T-cell (primary cell): Measurements from ENCODE around the gene MGST2. TPM values are rescaled to one million over a fixed set of nuclear protein-coding genes. Genes with fewer than 3 reads are reported as not detected.

Experiments used
- ATAC-seq, 4 experiments: fragments of 200-7000 bp in 3 of 4; fragments of 150-1000 bp in 1 of 4; cut with Tn5 transposase; replicated peaks in 1 of 4; 1 replicate in 3 of 4; 2 replicates in 1 of 4; pipeline ENCODE4 v1.10.0; 2021; ENCODE audit warnings: moderate library complexity in 3 of 4, mild to moderate bottlenecking in 2 of 4, moderate number of reproducible peaks in 1 of 4
- CTCF ChIA-PET, 2 donors: fragments of 300-600 bp; sonication (Branson Sonifier 250); formaldehyde crosslinking; loops; one replicate each; lab custom pipeline; 2022; ENCODE audit warnings: antibody characterized with exemption in 2 of 2; lab: Charles Lee
- POLR2A ChIA-PET, 2 donors: fragments of 300-600 bp; sonication (Branson Sonifier 250); formaldehyde crosslinking; loops; one replicate each; lab custom pipeline; 2022; ENCODE audit warnings: antibody characterized with exemption in 2 of 2; lab: Charles Lee
- DNase-seq, 35 experiments: peaks; one replicate each; pipeline versions ENCODE4 v3.0.0 to v3.0.0-alpha.2; 2013 to 2023
- H3K27ac ChIP-seq: one replicate; pipeline ENCODE4 v1.5.1; 2013; ENCODE audit warnings: low read length
- H3K27me3 ChIP-seq, 2 experiments: replicated peaks in 1 of 2; 1 replicate in 1 of 2; 2 replicates in 1 of 2; pipeline versions ENCODE4 v1.6.1 to v1.7.0; 2013; ENCODE audit warnings: low read length in 1 of 2, mixed read lengths in 1 of 2; ENCODE audit not compliant: control insufficient read depth in 2 of 2, insufficient read depth in 2 of 2; ENCODE audit errors: extremely low read depth in 1 of 2
- H3K36me3 ChIP-seq, 2 donors: 1 replicate in 1 of 2; 2 replicates in 1 of 2; pipeline versions ENCODE4 v1.6.1 to v1.7.0; 2013; ENCODE audit warnings: low read length in 1 of 2; ENCODE audit not compliant: control insufficient read depth in 2 of 2, insufficient read depth in 1 of 2; ENCODE audit errors: extremely low read depth in 1 of 2
- H3K4me1 ChIP-seq, 2 experiments: 1 replicate in 1 of 2; 2 replicates in 1 of 2; pipeline versions ENCODE4 v1.6.1 to v1.7.0; 2013; ENCODE audit warnings: low read length in 2 of 2, mixed read lengths in 1 of 2; ENCODE audit not compliant: insufficient read depth in 2 of 2, control insufficient read depth in 1 of 2; ENCODE audit errors: extremely low read depth in 1 of 2
- H3K4me3 ChIP-seq, 2 donors: 1 replicate in 1 of 2; 2 replicates in 1 of 2; pipeline versions ENCODE4 v1.5.1 to v1.7.0; 2013; ENCODE audit warnings: mild to moderate bottlenecking in 2 of 2, low read length in 1 of 2, moderate library complexity in 1 of 2; ENCODE audit not compliant: control insufficient read depth in 1 of 2; ENCODE audit errors: extremely low read depth in 1 of 2
- H3K9me3 ChIP-seq: 2 replicates; pipeline ENCODE4 v1.7.0; 2013
- H3K27ac Mint-ChIP-seq, 2 donors: one replicate each; pipeline ENCODE4 v1.8.0; 2020 to 2021; ENCODE audit warnings: mild to moderate bottlenecking in 2 of 2, mixed read lengths in 2 of 2
- H3K27me3 Mint-ChIP-seq, 2 donors: one replicate each; pipeline ENCODE4 v1.8.0; 2021 to 2022; ENCODE audit warnings: mixed read lengths in 2 of 2
- H3K36me3 Mint-ChIP-seq: one replicate; pipeline ENCODE4 v1.8.0; 2021; ENCODE audit warnings: mixed read lengths
- H3K4me1 Mint-ChIP-seq, 3 donors: one replicate each; pipeline ENCODE4 v1.8.0; 2020 to 2022; ENCODE audit warnings: mixed read lengths in 3 of 3, mild to moderate bottlenecking in 1 of 3
- H3K4me3 Mint-ChIP-seq, 3 donors: one replicate each; pipeline ENCODE4 v1.8.0; 2020 to 2022; ENCODE audit warnings: mild to moderate bottlenecking in 3 of 3, mixed read lengths in 3 of 3, moderate library complexity in 3 of 3
- H3K9me3 Mint-ChIP-seq, 3 donors: one replicate each; pipeline ENCODE4 v1.8.0; 2020 to 2022; ENCODE audit warnings: mixed read lengths in 3 of 3
- WGBS: methylation state at CpG from one replicate; pipeline ENCODE4 v1.1.5; 2013; ENCODE audit warnings: missing lambda C conversion rate; ENCODE audit not compliant: insufficient coverage; 5-methylcytosine and 5-hydroxymethylcytosine counted together
- total RNA-seq, 35 experiments: library from RNA in 6 of 35; stranded (reverse) in 6 of 35; fragments of 120-200 nt in 1 of 35; gene quantifications; one replicate each; pipeline versions ENCODE4 v1.2.1 to v1.2.4 and lab custom pipeline; 2013 to 2026

Gene MGST2
- total RNA-seq, 5 donors from 2014 or later (not counting 1 experiment from before 2014, with no cell fraction given) = 1.9 to 6.2 (median 3.1) TPM

DNA sequence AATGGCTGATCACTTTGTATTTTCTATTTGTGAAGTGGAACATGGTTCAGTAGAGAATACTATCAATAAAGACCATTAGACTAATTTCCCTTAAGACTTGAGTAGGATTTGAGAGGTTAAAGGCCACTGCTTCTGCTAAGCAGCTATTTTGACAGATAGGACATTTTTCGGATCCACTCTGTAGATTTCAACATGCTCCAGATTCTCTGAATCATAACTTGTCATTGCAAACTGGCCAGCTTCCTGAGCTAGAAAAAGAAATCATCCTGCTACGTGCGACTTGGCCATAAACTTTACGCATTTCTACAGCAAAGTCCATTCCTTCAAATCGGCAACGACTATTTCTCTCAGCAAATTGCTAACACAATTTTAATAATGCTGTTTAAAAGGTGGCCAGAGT is 55.2 kb downstream of the MGST2 start:
- H3K27ac ChIP-seq = no peak overlapping the region
- no peaks in the 10 kb centered on the region for H3K4me1 ChIP-seq
- Mint-ChIP-seq H3K4me1 (no peaks in the 10 kb centered on the region), H3K36me3 (peaks cover 13% of the 10 kb centered on the region), H3K27me3 (no peaks in the 10 kb centered on the region), H3K4me3 (no peak overlapping the region), H3K9me3 (no peaks in the 10 kb centered on the region), H3K27ac (no peak overlapping the region)
- H3K9me3 ChIP-seq = no peaks in the 10 kb centered on the region
- peaks cover 2 to 3% of the 10 kb centered on the region in 2 donors for H3K36me3 ChIP-seq
- no peaks in the 10 kb centered on the region for H3K27me3 ChIP-seq
- POLR2A ChIA-PET = no interaction called here
- no peak for ATAC-seq
- no peak overlapping the region for H3K4me3 ChIP-seq
- no CpG with 5 or more reads among the region's 6 CpGs for WGBS
- CTCF ChIA-PET = no interaction called here
- DNase-seq = no peak

DNA sequence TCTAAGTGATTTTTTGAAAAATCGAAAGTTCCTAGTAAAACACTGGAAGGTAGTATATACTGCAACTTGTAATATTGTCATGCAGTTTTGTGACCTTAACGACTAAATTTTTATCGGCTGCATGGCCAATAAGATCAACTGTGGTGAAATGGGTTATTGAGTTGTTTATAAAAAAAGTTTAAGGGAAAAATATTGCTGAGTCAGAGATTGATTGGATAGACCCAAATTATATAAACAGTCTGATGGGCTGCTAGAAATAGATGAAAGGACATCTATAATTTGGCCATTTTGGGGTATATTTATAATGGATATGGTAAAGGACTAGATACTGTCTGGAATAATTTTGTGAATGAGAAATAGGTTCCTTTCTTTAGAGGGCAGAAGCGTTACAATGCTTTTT is 56.2 kb downstream of the MGST2 start:
- no peaks in the 10 kb centered on the region for H3K4me1 ChIP-seq
- Mint-ChIP-seq H3K27me3 (no peaks in the 10 kb centered on the region), H3K27ac (no peak overlapping the region), H3K4me1 (no peaks in the 10 kb centered on the region), H3K36me3 (peaks cover 13% of the 10 kb centered on the region), H3K9me3 (no peaks in the 10 kb centered on the region), H3K4me3 (no peak overlapping the region)
- peaks cover 2 to 3% of the 10 kb centered on the region in 2 donors for H3K36me3 ChIP-seq
- DNase-seq (no peak), ATAC-seq (no peak)
- no peaks in the 10 kb centered on the region for H3K27me3 ChIP-seq
- no peak overlapping the region for H3K27ac ChIP-seq
- H3K9me3 ChIP-seq = no peaks in the 10 kb centered on the region
- ChIA-PET POLR2A (no interaction called here), CTCF (no interaction called here)
- no peak overlapping the region for H3K4me3 ChIP-seq
- 100% methylated on average over 2 of the region's 4 CpGs for WGBS

DNA sequence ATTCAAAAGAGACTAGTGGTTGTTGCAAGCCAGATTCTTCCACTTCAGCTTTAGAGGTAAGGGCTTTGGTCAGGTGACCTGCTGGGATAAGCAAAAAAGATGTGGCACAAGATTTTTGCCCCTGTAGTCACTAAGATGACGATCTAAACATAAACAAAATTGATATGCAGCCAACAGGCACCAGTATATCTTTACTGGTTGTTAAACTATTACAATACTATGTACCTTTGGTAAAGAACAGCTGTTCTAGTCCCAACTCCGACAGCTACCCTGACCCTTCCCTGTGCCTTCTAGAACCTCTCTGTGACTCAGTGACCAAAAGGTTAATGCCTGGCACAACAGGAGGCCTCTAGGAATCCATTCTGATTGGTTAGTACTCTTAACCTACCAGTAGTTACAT is 59.6 kb downstream of the MGST2 start:
- H3K36me3 ChIP-seq = peaks cover 0 to 5% of the 10 kb centered on the region in 2 donors
- Mint-ChIP-seq H3K27me3 (no peaks in the 10 kb centered on the region), H3K4me3 (no peak overlapping the region), H3K36me3 (peaks cover 6% of the 10 kb centered on the region), H3K27ac (no peak overlapping the region), H3K9me3 (no peaks in the 10 kb centered on the region), H3K4me1 (no peaks in the 10 kb centered on the region)
- POLR2A ChIA-PET = interaction anchor here in 1 of 2 donors (0.6 kb wide), 1 partner anchor 120 kb away, joined by 5 read pairs; no protein-coding TSS in a partner anchor
- CTCF ChIA-PET = no interaction called here
- H3K4me1 ChIP-seq = no peaks in the 10 kb centered on the region
- H3K27me3 ChIP-seq = peaks cover 0 to 2% of the 10 kb centered on the region in 2 experiments
- no peaks in the 10 kb centered on the region for H3K9me3 ChIP-seq
- no peak overlapping the region for H3K4me3 ChIP-seq
- ATAC-seq (no peak), DNase-seq (no peak)
- H3K27ac ChIP-seq = no peak overlapping the region
- 67% methylated on average over 1 of the region's 2 CpGs for WGBS

DNA sequence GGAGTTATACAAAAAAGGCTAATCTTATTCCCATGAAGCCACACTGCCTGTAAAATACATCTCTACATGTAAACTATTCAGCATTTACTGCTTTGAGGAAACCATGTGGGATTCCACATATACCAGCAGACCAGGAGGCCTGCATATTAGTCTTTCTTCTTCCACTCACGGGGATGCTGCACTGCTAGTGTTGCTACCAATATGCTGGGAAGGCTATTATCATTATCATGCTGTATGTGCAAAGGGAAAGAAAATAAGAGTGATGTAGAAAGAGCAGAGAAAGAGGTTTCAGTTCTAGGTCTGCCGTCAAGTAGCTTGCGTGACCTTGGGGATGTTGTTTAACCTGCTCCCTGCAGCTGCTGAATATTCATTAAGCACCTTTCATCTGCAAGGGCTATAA is 61.0 kb downstream of the MGST2 start:
- Histone ChIP-seq H3K36me3 (peaks cover 0 to 5% of the 10 kb centered on the region in 2 donors), H3K27me3 (peaks cover 0 to 6% of the 10 kb centered on the region in 2 experiments), H3K4me1 (no peaks in the 10 kb centered on the region), H3K4me3 (no peak overlapping the region), H3K27ac (no peak overlapping the region), H3K9me3 (no peaks in the 10 kb centered on the region)
- DNase-seq (no peak), ATAC-seq (no peak)
- Mint-ChIP-seq H3K27me3 (peaks cover 0 to 3% of the 10 kb centered on the region in 2 donors), H3K9me3 (no peaks in the 10 kb centered on the region), H3K36me3 (peaks cover 6% of the 10 kb centered on the region), H3K4me3 (no peak overlapping the region), H3K4me1 (no peaks in the 10 kb centered on the region), H3K27ac (no peak overlapping the region)
- ChIA-PET CTCF (interaction anchor here in 1 of 2 donors (0.6 kb wide), 1 partner anchor 37 kb away, joined by 4 read pairs; no protein-coding TSS in a partner anchor), POLR2A (no interaction called here)
- 100% methylated on average over 1 of the region's 3 CpGs for WGBS

DNA sequence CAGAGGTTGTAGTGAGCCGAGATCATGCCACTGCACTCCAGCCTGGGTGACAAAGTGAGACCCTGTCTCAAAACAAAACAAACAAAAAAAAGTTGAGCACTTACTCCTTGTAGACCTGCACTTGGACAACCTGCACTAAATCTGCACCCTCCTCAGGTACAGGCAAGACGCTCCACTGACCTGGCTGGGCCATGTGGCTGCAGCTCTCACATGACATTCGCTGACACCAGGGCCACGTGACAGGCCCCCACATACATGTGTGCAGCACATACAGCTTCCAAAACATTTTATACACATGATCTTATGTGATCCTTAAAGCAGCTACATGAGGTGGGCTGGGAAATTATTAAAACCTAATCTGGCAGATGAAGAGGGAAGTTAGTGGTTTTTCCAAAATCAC is 62.5 kb downstream of the MGST2 start:
- Histone ChIP-seq H3K4me3 (no peak overlapping the region), H3K27me3 (peaks cover 0 to 7% of the 10 kb centered on the region in 2 experiments), H3K27ac (no peak overlapping the region), H3K9me3 (no peaks in the 10 kb centered on the region), H3K4me1 (no peaks in the 10 kb centered on the region), H3K36me3 (peaks cover 0 to 5% of the 10 kb centered on the region in 2 donors)
- H3K27me3 Mint-ChIP-seq = peaks cover 0 to 10% of the 10 kb centered on the region in 2 donors
- ATAC-seq (no peak), DNase-seq (no peak)
- H3K9me3 Mint-ChIP-seq = no peaks in the 10 kb centered on the region
- peaks cover 6% of the 10 kb centered on the region for H3K36me3 Mint-ChIP-seq
- 93% methylated on average over 4 of the region's 4 CpGs for WGBS
- CTCF ChIA-PET = no interaction called here
- H3K4me3 Mint-ChIP-seq = no peak overlapping the region
- H3K4me1 Mint-ChIP-seq = no peaks in the 10 kb centered on the region
- H3K27ac Mint-ChIP-seq = no peak overlapping the region
- POLR2A ChIA-PET = no interaction called here

DNA sequence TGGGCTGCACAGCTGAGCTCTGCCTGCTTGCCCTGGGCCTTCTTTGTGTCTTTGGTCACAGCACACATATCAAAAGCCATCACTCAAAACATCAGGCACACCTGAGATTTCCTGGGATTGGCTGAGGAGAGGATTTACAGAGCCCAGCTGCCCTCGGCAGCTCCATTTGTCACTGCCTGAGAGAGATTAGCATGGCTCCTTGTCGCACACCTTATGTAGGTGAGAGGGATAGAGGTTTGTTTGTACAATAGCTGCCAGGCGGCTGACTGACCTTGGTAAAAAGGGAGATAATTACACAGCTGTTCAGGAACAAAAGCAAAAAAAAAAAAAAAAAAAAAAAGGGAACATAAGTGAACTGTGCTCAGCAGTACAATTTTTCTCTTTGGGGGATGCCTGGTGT is 63.2 kb downstream of the MGST2 start:
- no peaks in the 10 kb centered on the region for H3K4me1 Mint-ChIP-seq
- Histone ChIP-seq H3K27ac (no peak overlapping the region), H3K9me3 (no peaks in the 10 kb centered on the region), H3K27me3 (peaks cover 0 to 12% of the 10 kb centered on the region in 2 experiments), H3K36me3 (peaks cover 0 to 5% of the 10 kb centered on the region in 2 donors), H3K4me3 (no peak overlapping the region), H3K4me1 (no peaks in the 10 kb centered on the region)
- ChIA-PET CTCF (no interaction called here), POLR2A (no interaction called here)
- no peaks in the 10 kb centered on the region for H3K9me3 Mint-ChIP-seq
- no peak overlapping the region for H3K27ac Mint-ChIP-seq
- peaks cover 0 to 13% of the 10 kb centered on the region in 2 donors for H3K27me3 Mint-ChIP-seq
- peaks cover 6% of the 10 kb centered on the region for H3K36me3 Mint-ChIP-seq
- WGBS = 100% methylated on average over 1 of the region's 3 CpGs
- ATAC-seq (no peak), DNase-seq (no peak)
- no peak overlapping the region for H3K4me3 Mint-ChIP-seq
